ENCODE data around the gene PDE4B. TPM values are rescaled to one million over a fixed set of nuclear protein-coding genes. Genes with fewer than 3 reads are reported as not detected.
A peak's percentile ranks its signal among the peaks of the same experiment; 100 is the strongest.

PDE4B gene
- total and polyA plus RNA-seq, 3 experiments from 2014 or later, result 29.7 to 34.5 (median 31.4) TPM

DNA sequence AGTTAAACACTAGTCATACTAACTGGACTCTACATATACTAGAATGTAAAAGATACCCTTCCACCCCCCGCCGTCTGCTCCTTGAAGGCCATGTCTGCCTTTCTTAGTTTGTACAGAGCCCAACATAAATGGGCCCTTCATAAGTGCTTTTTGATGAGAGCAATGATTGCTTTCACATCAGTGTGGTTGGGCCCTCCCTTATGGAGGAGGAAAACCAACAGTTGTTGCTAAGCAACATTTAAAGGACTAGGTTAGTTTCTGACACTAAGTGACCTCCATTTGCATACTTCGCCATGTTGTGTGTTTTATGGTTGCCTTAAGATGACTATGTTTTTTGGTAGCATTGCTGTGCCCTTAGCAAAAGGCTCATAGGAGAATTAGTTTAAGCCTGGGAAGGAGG is 559.2 kb downstream of the PDE4B start:
- no peaks in the 10 kb centered on the region for H3K27me3 Mint-ChIP-seq
- H3K36me3 Mint-ChIP-seq, result peaks cover 14 to 45% (median 17%) of the 10 kb centered on the region in 3 donors
- Histone ChIP-seq H3K36me3 (ENCODE audit: insufficient read depth, low read length) (no peaks in the 10 kb centered on the region), H3K4me1 (ENCODE audit: insufficient read depth, low read length) (peaks cover 84% of the 10 kb centered on the region), H3K9me3 (ENCODE audit: low read length) (no peaks in the 10 kb centered on the region), H3K4me3 (ENCODE audit: low read length) (peak overlapping the region; percentile 12), H3K27me3 (ENCODE audit: insufficient read depth, low read length, poor library complexity, severe bottlenecking) (no peaks in the 10 kb centered on the region), H3K27ac (ENCODE audit: low read depth, low read length) (peak overlapping the region; percentile 65)
- no peaks in the 10 kb centered on the region for H3K9me3 Mint-ChIP-seq
- peak overlapping the region; percentile 80 to 98 (median 95) for H3K27ac Mint-ChIP-seq
- CTCF ChIA-PET, result interaction anchor here (2.7 to 4.1 kb wide), 3 partner anchors 10 to 20 kb away, joined by 9 to 22 read pairs (median 9); no protein-coding TSS in a partner anchor
- peak overlapping the region; percentile 43 to 89 (median 71) for H3K4me3 Mint-ChIP-seq
- POLR2A ChIA-PET, result interaction anchor here (1.2 kb wide), 1 partner anchor 13 kb away, joined by 3 read pairs; no protein-coding TSS in a partner anchor
- DNase-seq, result peak in 4 of 5 donors; percentile 39 to 79 (median 70)
- H3K4me1 Mint-ChIP-seq, result peaks cover 84 to 100% (median 97%) of the 10 kb centered on the region in 3 donors

DNA sequence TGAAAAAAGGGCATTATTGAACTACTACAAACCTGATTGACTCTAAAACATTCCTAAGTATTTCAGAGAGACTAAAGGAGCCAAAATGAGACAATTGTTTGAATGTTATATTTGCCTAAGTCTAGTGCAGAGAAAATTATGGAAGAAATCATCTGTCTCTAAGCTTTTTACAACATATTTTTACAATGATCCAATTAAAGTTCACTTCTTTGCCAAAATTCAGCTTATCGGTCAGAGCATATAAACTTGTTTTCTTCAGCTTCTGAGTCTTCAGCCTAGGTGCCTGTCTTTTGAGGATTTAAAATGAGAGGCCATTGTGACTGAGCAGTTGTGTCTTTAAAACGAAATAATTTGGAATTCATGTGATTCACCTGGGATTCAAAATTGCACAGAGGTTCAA is 560.1 kb downstream of the PDE4B start:
- H3K27me3 Mint-ChIP-seq, result no peaks in the 10 kb centered on the region
- CTCF ChIA-PET, result interaction anchor here (0.8 to 4.1 kb wide), 3 partner anchors 9 to 21 kb away, joined by 3 to 22 read pairs (median 9); no protein-coding TSS in a partner anchor
- Histone ChIP-seq H3K27ac (ENCODE audit: low read depth, low read length) (no peak overlapping the region), H3K9me3 (ENCODE audit: low read length) (no peaks in the 10 kb centered on the region), H3K27me3 (ENCODE audit: insufficient read depth, low read length, poor library complexity, severe bottlenecking) (no peaks in the 10 kb centered on the region), H3K4me1 (ENCODE audit: insufficient read depth, low read length) (peaks cover 90% of the 10 kb centered on the region), H3K4me3 (ENCODE audit: low read length) (no peak overlapping the region), H3K36me3 (ENCODE audit: insufficient read depth, low read length) (no peaks in the 10 kb centered on the region)
- H3K9me3 Mint-ChIP-seq, result no peaks in the 10 kb centered on the region
- H3K27ac Mint-ChIP-seq, result peak overlapping the region; percentile 72 to 97 (median 93)
- DNase-seq, result no peak
- peak overlapping the region in 5 of 7 donors; percentile 15 to 89 (median 23) for H3K4me3 Mint-ChIP-seq
- POLR2A ChIA-PET, result no interaction called here
- peaks cover 84 to 100% (median 97%) of the 10 kb centered on the region in 3 donors for H3K4me1 Mint-ChIP-seq
- peaks cover 14 to 51% (median 18%) of the 10 kb centered on the region in 3 donors for H3K36me3 Mint-ChIP-seq

DNA sequence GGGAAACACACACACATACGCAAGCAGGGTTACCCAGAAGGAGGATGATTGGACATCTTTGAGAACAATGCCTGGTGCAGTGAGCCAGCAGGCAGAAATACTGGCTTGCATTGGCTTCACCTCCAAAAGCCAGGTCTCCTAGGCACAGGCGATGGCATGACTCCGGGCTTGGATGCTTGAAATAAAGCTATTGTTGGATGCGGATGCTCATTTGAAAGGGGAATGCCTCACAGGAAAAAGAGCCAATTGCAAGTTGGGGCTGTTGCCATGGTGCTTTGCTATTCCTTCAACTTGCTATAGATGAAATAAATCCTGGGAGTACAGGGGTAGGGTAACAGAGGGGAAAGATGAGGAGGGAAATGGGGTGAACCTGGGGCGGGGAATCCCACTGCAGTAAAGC is 560.6 kb downstream of the PDE4B start:
- H3K27ac ChIP-seq (ENCODE audit: low read depth, low read length), result no peak overlapping the region
- Mint-ChIP-seq H3K9me3 (no peaks in the 10 kb centered on the region), H3K4me1 (peaks cover 87 to 100% (median 97%) of the 10 kb centered on the region in 3 donors), H3K27me3 (no peaks in the 10 kb centered on the region), H3K4me3 (peak overlapping the region in 4 of 7 donors; percentile 15 to 89 (median 22)), H3K36me3 (peaks cover 14 to 56% (median 18%) of the 10 kb centered on the region in 3 donors), H3K27ac (peak overlapping the region; percentile 59 to 97 (median 93))
- ChIA-PET POLR2A (no interaction called here), CTCF (interaction anchor here (0.8 to 4.1 kb wide), 5 partner anchors 9 to 21 kb away, joined by 3 to 22 read pairs (median 4); no protein-coding TSS in a partner anchor)
- peaks cover 90% of the 10 kb centered on the region for H3K4me1 ChIP-seq (ENCODE audit: insufficient read depth, low read length)
- no peak overlapping the region for H3K4me3 ChIP-seq (ENCODE audit: low read length)
- no peaks in the 10 kb centered on the region for H3K36me3 ChIP-seq (ENCODE audit: insufficient read depth, low read length)
- H3K9me3 ChIP-seq (ENCODE audit: low read length), result no peaks in the 10 kb centered on the region
- DNase-seq, result no peak
- H3K27me3 ChIP-seq (ENCODE audit: insufficient read depth, low read length, poor library complexity, severe bottlenecking), result no peaks in the 10 kb centered on the region

DNA sequence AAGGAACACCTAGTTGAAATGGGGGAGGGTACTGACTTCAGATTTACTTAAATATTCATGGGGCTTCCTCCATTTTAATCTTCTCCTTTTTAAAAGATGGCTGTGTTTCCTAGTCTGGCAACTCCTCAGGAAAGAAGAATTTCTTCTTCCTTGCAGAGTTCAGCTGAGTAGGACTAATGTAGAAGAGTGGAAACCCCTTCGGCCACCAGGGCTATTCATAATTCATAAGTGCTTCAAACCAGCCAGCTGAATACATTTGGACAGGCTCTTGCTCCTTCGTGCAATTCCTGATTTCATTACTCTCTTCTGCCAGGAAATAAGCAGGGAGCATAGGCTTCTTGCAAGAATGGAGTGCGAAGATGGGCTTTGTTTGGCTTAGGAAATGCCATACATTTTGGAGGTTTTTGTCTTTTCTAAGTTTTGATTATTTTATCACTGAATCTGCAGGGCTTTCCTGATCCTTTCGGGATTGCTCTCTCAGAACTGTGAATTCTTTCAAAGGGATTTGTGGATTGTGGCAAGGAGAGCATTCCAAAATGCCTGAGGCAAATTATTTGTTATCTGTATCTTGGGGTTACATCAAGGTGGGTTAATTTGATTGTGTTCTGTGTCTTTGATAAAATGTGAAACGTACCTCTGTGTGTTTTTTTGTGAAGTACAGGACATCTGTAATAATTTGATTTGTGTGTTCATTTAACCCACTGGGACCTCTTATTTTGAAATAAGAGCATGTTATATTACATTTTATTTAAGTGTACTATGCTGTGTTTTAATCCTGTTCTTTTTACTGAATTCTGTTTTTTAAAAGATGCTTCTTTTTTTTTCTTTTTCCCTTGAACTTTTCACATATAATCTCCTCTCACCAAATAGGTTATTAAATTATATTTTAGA is 561.9 kb downstream of the PDE4B start:
- peaks cover 4% of the 10 kb centered on the region for H3K36me3 ChIP-seq (ENCODE audit: insufficient read depth, low read length)
- Mint-ChIP-seq H3K4me3 (no peak overlapping the region), H3K36me3 (peaks cover 14 to 67% (median 21%) of the 10 kb centered on the region in 3 donors), H3K4me1 (peaks cover 88 to 99% (median 96%) of the 10 kb centered on the region in 3 donors), H3K27ac (peak overlapping the region in 7 of 8 donors; percentile 15 to 85 (median 50)), H3K9me3 (no peaks in the 10 kb centered on the region), H3K27me3 (no peaks in the 10 kb centered on the region)
- H3K9me3 ChIP-seq (ENCODE audit: low read length), result no peaks in the 10 kb centered on the region
- H3K27ac ChIP-seq (ENCODE audit: low read depth, low read length), result no peak overlapping the region
- no peak overlapping the region for H3K4me3 ChIP-seq (ENCODE audit: low read length)
- CTCF ChIA-PET, result interaction anchor here (1.0 to 2.7 kb wide), 4 partner anchors 7 to 92 kb away, joined by 3 to 9 read pairs (median 4); no protein-coding TSS in a partner anchor
- peaks cover 94% of the 10 kb centered on the region for H3K4me1 ChIP-seq (ENCODE audit: insufficient read depth, low read length)
- POLR2A ChIA-PET, result no interaction called here
- no peak for DNase-seq
- H3K27me3 ChIP-seq (ENCODE audit: insufficient read depth, low read length, poor library complexity, severe bottlenecking), result no peaks in the 10 kb centered on the region

DNA sequence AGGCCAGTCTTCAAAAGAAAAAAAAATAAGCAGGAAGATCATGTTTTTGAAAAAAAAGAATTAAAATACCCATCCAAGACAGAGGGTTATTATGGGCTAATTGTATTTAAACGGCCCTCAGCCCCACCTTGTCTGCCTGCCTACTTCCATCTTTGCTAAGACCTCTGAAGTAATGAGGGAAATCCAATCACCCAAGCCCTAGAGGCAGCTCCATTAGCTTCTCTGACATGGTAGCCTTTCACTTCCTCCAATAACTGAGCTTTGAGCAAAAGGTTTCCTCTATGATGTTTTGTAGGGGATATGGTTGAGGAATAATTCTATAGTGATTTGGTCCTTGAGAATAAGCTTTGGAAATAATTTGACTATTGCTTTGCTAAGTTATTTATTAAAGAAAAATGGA is 563.1 kb downstream of the PDE4B start:
- Histone ChIP-seq H3K4me1 (ENCODE audit: insufficient read depth, low read length) (peaks cover 93% of the 10 kb centered on the region), H3K4me3 (ENCODE audit: low read length) (no peak overlapping the region), H3K27ac (ENCODE audit: low read depth, low read length) (no peak overlapping the region), H3K9me3 (ENCODE audit: low read length) (no peaks in the 10 kb centered on the region), H3K36me3 (ENCODE audit: insufficient read depth, low read length) (peaks cover 4% of the 10 kb centered on the region), H3K27me3 (ENCODE audit: insufficient read depth, low read length, poor library complexity, severe bottlenecking) (no peaks in the 10 kb centered on the region)
- ChIA-PET CTCF (interaction anchor here (0.9 kb wide), 1 partner anchor 90 kb away, joined by 3 read pairs; no protein-coding TSS in a partner anchor), POLR2A (no interaction called here)
- Mint-ChIP-seq H3K36me3 (peaks cover 14 to 73% (median 25%) of the 10 kb centered on the region in 3 donors), H3K4me1 (peaks cover 82 to 99% (median 96%) of the 10 kb centered on the region in 3 donors), H3K9me3 (no peaks in the 10 kb centered on the region), H3K27ac (peak overlapping the region in 5 of 8 donors; percentile 44 to 73 (median 57)), H3K27me3 (no peaks in the 10 kb centered on the region), H3K4me3 (peak overlapping the region in 1 of 7 donors; percentile 18)
- no peak for DNase-seq

DNA sequence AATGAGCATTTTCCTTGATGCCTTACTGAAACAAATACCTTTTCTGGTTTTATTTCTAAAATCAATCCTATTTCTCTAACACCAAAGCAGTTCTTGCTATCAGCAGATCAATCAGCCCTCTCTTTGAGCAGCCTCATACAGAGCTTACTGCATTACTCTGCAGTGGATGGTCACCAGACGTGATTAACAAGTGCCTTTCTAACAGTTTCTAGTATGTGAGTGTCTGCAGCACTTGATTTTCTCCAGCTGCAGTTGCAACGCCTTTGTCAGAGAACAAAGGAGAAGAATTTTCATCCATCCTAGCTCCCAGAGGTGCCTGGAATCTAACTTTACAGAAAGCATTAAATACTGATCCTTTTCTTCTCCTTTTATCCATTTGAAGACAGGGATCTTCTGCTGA is 563.9 kb downstream of the PDE4B start:
- Mint-ChIP-seq H3K4me3 (peak overlapping the region in 5 of 7 donors; percentile 17 to 55 (median 35)), H3K27me3 (no peaks in the 10 kb centered on the region), H3K4me1 (peaks cover 78 to 97% (median 96%) of the 10 kb centered on the region in 3 donors), H3K36me3 (peaks cover 18 to 77% (median 28%) of the 10 kb centered on the region in 3 donors), H3K27ac (peak overlapping the region in 6 of 8 donors; percentile 19 to 64 (median 51)), H3K9me3 (no peaks in the 10 kb centered on the region)
- H3K4me3 ChIP-seq (ENCODE audit: low read length), result no peak overlapping the region
- H3K4me1 ChIP-seq (ENCODE audit: insufficient read depth, low read length), result peaks cover 84% of the 10 kb centered on the region
- POLR2A ChIA-PET, result interaction anchor here (1.0 to 1.5 kb wide), 2 partner anchors 14 to 56 kb away, joined by 3 to 4 read pairs; no protein-coding TSS in a partner anchor
- DNase-seq, result no peak
- H3K9me3 ChIP-seq (ENCODE audit: low read length), result no peaks in the 10 kb centered on the region
- no peaks in the 10 kb centered on the region for H3K27me3 ChIP-seq (ENCODE audit: insufficient read depth, low read length, poor library complexity, severe bottlenecking)
- peaks cover 7% of the 10 kb centered on the region for H3K36me3 ChIP-seq (ENCODE audit: insufficient read depth, low read length)
- H3K27ac ChIP-seq (ENCODE audit: low read depth, low read length), result no peak overlapping the region
- CTCF ChIA-PET, result interaction anchor here (0.9 kb wide), 1 partner anchor 90 kb away, joined by 3 read pairs; no protein-coding TSS in a partner anchor

DNA sequence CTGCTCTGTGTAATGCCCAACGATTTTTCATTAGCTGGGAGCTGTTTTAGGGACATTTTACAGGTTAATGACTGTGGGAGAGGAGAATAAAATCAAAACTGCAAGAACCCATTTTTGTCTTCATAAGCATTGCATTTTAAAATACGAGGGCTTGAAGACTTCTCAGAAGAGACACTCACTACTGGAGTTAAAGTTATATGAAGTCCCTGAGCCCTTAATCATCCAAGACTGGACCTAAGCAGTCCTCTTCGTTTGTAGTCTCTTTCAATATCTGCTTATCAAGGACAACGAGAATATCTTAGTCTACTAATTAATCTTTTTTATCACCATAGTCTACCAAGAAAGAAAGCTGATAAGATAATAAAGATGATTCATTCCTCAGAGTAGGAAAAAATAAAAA is 564.3 kb downstream of the PDE4B start:
- peak overlapping the region in 5 of 7 donors; percentile 6 to 58 (median 42) for H3K4me3 Mint-ChIP-seq
- CTCF ChIA-PET, result no interaction called here

More for the DNA sequence above, 564.3 kb downstream of the PDE4B start:
- Histone ChIP-seq H3K4me3 (ENCODE audit: low read length) (no peak overlapping the region), H3K36me3 (ENCODE audit: insufficient read depth, low read length) (peaks cover 12% of the 10 kb centered on the region), H3K9me3 (ENCODE audit: low read length) (no peaks in the 10 kb centered on the region), H3K4me1 (ENCODE audit: insufficient read depth, low read length) (peaks cover 80% of the 10 kb centered on the region), H3K27me3 (ENCODE audit: insufficient read depth, low read length, poor library complexity, severe bottlenecking) (no peaks in the 10 kb centered on the region), H3K27ac (ENCODE audit: low read depth, low read length) (no peak overlapping the region)
- no peaks in the 10 kb centered on the region for H3K27me3 Mint-ChIP-seq
- DNase-seq, result no peak
- H3K9me3 Mint-ChIP-seq, result no peaks in the 10 kb centered on the region
- H3K27ac Mint-ChIP-seq, result peak overlapping the region in 6 of 8 donors; percentile 19 to 56 (median 46)
- peaks cover 22 to 78% (median 28%) of the 10 kb centered on the region in 3 donors for H3K36me3 Mint-ChIP-seq
- H3K4me1 Mint-ChIP-seq, result peaks cover 76 to 97% (median 96%) of the 10 kb centered on the region in 3 donors
- POLR2A ChIA-PET, result interaction anchor here (1.0 to 1.5 kb wide), 2 partner anchors 15 to 57 kb away, joined by 3 to 4 read pairs; no protein-coding TSS in a partner anchor

Measured in CD8-positive, alpha-beta memory T cell (primary cell).